Measurements from ENCODE around the gene RELCH.

RELCH gene

DNA sequence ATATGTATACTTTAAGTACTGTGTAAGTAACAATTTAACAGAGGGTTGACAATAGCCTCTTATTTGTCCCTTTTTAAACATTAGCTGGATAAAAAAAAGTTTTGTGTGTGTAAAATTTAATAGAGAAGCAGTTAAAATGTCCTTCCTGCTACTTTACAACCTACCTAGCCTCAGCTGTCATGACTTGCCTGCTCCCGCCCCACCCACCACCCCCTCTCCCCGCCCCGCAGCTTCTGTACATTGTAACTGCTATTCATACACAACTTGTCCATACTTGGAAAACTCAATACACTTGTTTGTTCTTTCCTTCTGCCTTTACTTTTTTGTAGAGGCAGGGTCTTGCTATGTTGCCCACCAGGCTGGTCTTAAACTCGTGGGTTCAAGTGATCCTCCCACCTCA, 19.5 kb downstream of the RELCH start:
- no peak overlapping the region for H3K9ac ChIP-seq (ENCODE audit: low read length in 5 of 5)
- H3K36me3 ChIP-seq (ENCODE audit: control insufficient read depth in 5 of 5, insufficient read depth in 5 of 5, low read length in 5 of 5), result no peaks in the 10 kb centered on the region

GRCh38 chr18:62209046-62209445, 22.0 kb downstream of the RELCH start:
- no peaks in the 10 kb centered on the region for H3K4me1 ChIP-seq (ENCODE audit: control insufficient read depth in 5 of 5, insufficient read depth in 5 of 5, low read length in 5 of 5)
- H3K9ac ChIP-seq (ENCODE audit: low read length in 5 of 5), result no peak overlapping the region
- no peak overlapping the region for H3K27ac ChIP-seq (ENCODE audit: low read depth, low read length)
- H3K36me3 ChIP-seq (ENCODE audit: control insufficient read depth in 5 of 5, insufficient read depth in 5 of 5, low read length in 5 of 5), result peaks cover 5 to 10% (median 8%) of the 10 kb centered on the region in 5 donors
- no peaks in the 10 kb centered on the region for H3K27me3 ChIP-seq (ENCODE audit: control insufficient read depth in 5 of 5, insufficient read depth in 4 of 5, low read length in 5 of 5)
- H3K4me3 ChIP-seq (ENCODE audit: low read depth in 1 of 5, low read length in 5 of 5), result no peak overlapping the region
- peaks cover 0 to 7% (median 0%) of the 10 kb centered on the region in 5 donors for H3K9me3 ChIP-seq (ENCODE audit: control insufficient read depth in 5 of 5, low read length in 5 of 5)

More for the DNA sequence above, 19.5 kb downstream of the RELCH start:
- no peak overlapping the region for H3K4me3 ChIP-seq (ENCODE audit: low read depth in 1 of 5, low read length in 5 of 5)
- peaks cover 0 to 7% (median 0%) of the 10 kb centered on the region in 5 donors for H3K9me3 ChIP-seq (ENCODE audit: control insufficient read depth in 5 of 5, low read length in 5 of 5)
- H3K27me3 ChIP-seq (ENCODE audit: control insufficient read depth in 5 of 5, insufficient read depth in 4 of 5, low read length in 5 of 5), result no peaks in the 10 kb centered on the region
- no peak overlapping the region for H3K27ac ChIP-seq (ENCODE audit: low read depth, low read length)
- no peaks in the 10 kb centered on the region for H3K4me1 ChIP-seq (ENCODE audit: control insufficient read depth in 5 of 5, insufficient read depth in 5 of 5, low read length in 5 of 5)

DNA sequence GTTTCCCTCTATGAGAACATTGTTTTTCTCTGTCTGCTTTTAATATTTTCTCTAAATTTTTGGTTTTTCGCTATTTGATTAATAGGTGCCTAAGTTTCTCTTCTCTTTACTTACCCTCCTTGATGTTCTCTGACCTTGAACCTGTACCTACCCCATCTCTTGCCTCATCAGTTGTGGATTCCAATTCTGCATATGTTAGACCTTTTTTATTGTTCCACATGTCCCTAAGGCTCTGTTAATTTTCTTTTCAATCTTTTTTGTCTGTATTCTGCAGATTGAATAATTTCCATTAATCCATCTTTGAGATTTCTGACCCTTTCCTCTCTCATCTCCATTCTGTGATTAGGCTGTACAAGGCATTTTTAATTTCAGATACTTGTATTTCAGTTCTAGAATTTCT, 23.1 kb downstream of the RELCH start:
- H3K9me3 ChIP-seq (ENCODE audit: control insufficient read depth in 5 of 5, low read length in 5 of 5), result peaks cover 0 to 7% (median 0%) of the 10 kb centered on the region in 5 donors
- no peak overlapping the region for H3K9ac ChIP-seq (ENCODE audit: low read length in 5 of 5)
- H3K36me3 ChIP-seq (ENCODE audit: control insufficient read depth in 5 of 5, insufficient read depth in 5 of 5, low read length in 5 of 5), result peaks cover 7 to 20% (median 15%) of the 10 kb centered on the region in 5 donors
- H3K27me3 ChIP-seq (ENCODE audit: control insufficient read depth in 5 of 5, insufficient read depth in 4 of 5, low read length in 5 of 5), result no peaks in the 10 kb centered on the region
- no peaks in the 10 kb centered on the region for H3K4me1 ChIP-seq (ENCODE audit: control insufficient read depth in 5 of 5, insufficient read depth in 5 of 5, low read length in 5 of 5)
- no peak overlapping the region for H3K27ac ChIP-seq (ENCODE audit: low read depth, low read length)
- H3K4me3 ChIP-seq (ENCODE audit: low read depth in 1 of 5, low read length in 5 of 5), result no peak overlapping the region

DNA sequence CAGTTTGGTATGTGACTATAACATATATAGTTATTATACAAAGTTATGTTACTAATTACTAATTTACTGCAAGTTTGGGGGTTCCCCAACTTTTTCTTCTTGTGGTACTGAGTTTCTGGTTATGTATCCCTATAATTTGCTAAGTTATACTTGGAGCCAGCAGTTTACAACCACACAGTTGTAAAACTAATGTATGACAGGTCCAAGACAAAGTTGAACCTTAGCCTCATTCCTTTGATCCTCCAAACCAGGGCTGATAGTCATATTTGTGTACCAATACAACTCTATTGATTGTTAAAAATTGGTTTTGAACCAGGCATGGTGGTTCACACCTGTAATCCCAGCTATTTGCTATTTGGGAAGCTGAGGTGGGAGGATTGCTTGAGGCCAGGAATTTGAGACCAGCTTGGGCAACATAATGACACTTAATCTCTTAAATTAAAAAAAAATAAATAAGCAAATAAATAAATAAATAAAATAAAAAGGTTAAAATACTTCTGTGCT, 24.3 kb downstream of the RELCH start:
- Histone ChIP-seq H3K4me3 (ENCODE audit: low read depth in 1 of 5, low read length in 5 of 5) (no peak overlapping the region), H3K27ac (ENCODE audit: low read depth, low read length) (no peak overlapping the region), H3K4me1 (ENCODE audit: control insufficient read depth in 5 of 5, insufficient read depth in 5 of 5, low read length in 5 of 5) (no peaks in the 10 kb centered on the region), H3K9me3 (ENCODE audit: control insufficient read depth in 5 of 5, low read length in 5 of 5) (peaks cover 0 to 7% (median 0%) of the 10 kb centered on the region in 5 donors), H3K9ac (ENCODE audit: low read length in 5 of 5) (no peak overlapping the region), H3K27me3 (ENCODE audit: control insufficient read depth in 5 of 5, insufficient read depth in 4 of 5, low read length in 5 of 5) (no peaks in the 10 kb centered on the region), H3K36me3 (ENCODE audit: control insufficient read depth in 5 of 5, insufficient read depth in 5 of 5, low read length in 5 of 5) (peaks cover 10 to 21% (median 15%) of the 10 kb centered on the region in 5 donors)

DNA sequence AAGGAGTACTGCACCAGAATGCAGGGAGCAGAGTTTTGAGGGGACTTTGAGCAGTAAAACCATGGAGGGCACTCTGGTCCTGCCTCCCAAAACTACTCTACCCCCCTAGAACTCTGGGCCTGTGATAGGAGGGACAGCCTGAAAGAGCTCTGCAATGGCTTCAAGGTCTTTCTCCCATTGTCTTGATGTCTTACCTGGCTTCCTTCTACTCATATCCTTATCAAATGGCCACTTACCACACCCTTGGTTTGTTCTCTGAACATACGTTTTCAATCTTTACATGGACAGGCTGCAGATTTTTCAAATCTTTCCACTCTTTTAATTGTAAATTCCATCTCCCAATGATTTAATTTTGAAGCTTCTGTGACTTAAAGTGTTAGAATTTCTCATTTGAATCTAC, 27.7 kb downstream of the RELCH start:
- Histone ChIP-seq H3K36me3 (ENCODE audit: control insufficient read depth in 5 of 5, insufficient read depth in 5 of 5, low read length in 5 of 5) (peaks cover 11 to 25% (median 15%) of the 10 kb centered on the region in 5 donors), H3K27ac (ENCODE audit: low read depth, low read length) (no peak overlapping the region), H3K27me3 (ENCODE audit: control insufficient read depth in 5 of 5, insufficient read depth in 4 of 5, low read length in 5 of 5) (no peaks in the 10 kb centered on the region), H3K9me3 (ENCODE audit: control insufficient read depth in 5 of 5, low read length in 5 of 5) (peaks cover 0 to 7% (median 0%) of the 10 kb centered on the region in 5 donors), H3K4me3 (ENCODE audit: low read depth in 1 of 5, low read length in 5 of 5) (no peak overlapping the region), H3K4me1 (ENCODE audit: control insufficient read depth in 5 of 5, insufficient read depth in 5 of 5, low read length in 5 of 5) (no peaks in the 10 kb centered on the region), H3K9ac (ENCODE audit: low read length in 5 of 5) (no peak overlapping the region)

DNA sequence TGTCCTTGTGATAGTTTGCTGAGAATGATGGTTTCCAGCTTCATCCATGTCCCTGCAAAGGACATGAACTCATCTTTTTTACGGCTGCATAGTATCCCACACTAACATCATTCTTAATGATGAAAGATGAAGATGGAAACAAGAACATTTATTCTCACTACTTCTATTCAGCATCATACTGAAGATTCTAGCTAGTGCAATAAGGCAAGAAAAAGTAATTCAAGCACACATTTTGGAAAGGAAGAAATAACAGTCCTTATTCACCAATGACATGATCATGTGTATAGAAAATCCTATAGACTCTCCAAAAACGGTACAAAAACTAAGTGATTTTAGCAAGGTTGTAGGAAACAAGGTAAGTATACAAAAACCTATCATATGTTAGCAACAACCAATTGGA, 37.2 kb downstream of the RELCH start:
- peaks cover 18 to 26% (median 23%) of the 10 kb centered on the region in 5 donors for H3K36me3 ChIP-seq (ENCODE audit: control insufficient read depth in 5 of 5, insufficient read depth in 5 of 5, low read length in 5 of 5)

DNA sequence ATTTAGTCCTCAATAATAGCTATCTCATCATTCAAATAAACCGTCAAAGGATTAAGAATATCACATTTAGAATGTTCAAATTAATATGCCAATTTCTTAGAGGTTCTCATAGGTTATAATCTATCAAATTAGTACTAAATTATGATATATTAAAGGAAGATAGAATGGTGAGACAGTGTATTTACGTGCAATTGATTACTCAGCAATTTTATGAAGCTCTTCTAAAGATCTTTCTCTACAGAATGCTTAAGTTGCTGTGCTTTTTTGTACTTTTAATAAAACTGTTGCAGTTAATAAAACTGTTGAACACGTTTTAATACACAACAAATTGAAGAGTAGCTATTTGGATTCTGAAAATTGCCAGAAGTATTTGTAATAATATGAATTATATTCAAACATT, 39.0 kb downstream of the RELCH start:
- Histone ChIP-seq H3K27me3 (ENCODE audit: control insufficient read depth in 5 of 5, insufficient read depth in 4 of 5, low read length in 5 of 5) (no peaks in the 10 kb centered on the region), H3K36me3 (ENCODE audit: control insufficient read depth in 5 of 5, insufficient read depth in 5 of 5, low read length in 5 of 5) (peaks cover 21 to 39% (median 35%) of the 10 kb centered on the region in 5 donors), H3K9me3 (ENCODE audit: control insufficient read depth in 5 of 5, low read length in 5 of 5) (peaks cover 0 to 9% (median 7%) of the 10 kb centered on the region in 5 donors), H3K9ac (ENCODE audit: low read length in 5 of 5) (no peak overlapping the region), H3K4me3 (ENCODE audit: low read depth in 1 of 5, low read length in 5 of 5) (no peak overlapping the region), H3K4me1 (ENCODE audit: control insufficient read depth in 5 of 5, insufficient read depth in 5 of 5, low read length in 5 of 5) (no peaks in the 10 kb centered on the region), H3K27ac (ENCODE audit: low read depth, low read length) (no peak overlapping the region)

More for the DNA sequence above, 37.2 kb downstream of the RELCH start:
- Histone ChIP-seq H3K9ac (ENCODE audit: low read length in 5 of 5) (no peak overlapping the region), H3K4me1 (ENCODE audit: control insufficient read depth in 5 of 5, insufficient read depth in 5 of 5, low read length in 5 of 5) (no peaks in the 10 kb centered on the region), H3K27me3 (ENCODE audit: control insufficient read depth in 5 of 5, insufficient read depth in 4 of 5, low read length in 5 of 5) (no peaks in the 10 kb centered on the region), H3K4me3 (ENCODE audit: low read depth in 1 of 5, low read length in 5 of 5) (no peak overlapping the region), H3K9me3 (ENCODE audit: control insufficient read depth in 5 of 5, low read length in 5 of 5) (peaks cover 0 to 9% (median 7%) of the 10 kb centered on the region in 5 donors), H3K27ac (ENCODE audit: low read depth, low read length) (no peak overlapping the region)

- no peak overlapping the region for H3K9ac ChIP-seq (ENCODE audit: low read length in 5 of 5)
- H3K27me3 ChIP-seq (ENCODE audit: control insufficient read depth in 5 of 5, insufficient read depth in 4 of 5, low read length in 5 of 5), result no peaks in the 10 kb centered on the region
- H3K9me3 ChIP-seq (ENCODE audit: control insufficient read depth in 5 of 5, low read length in 5 of 5), result no peaks in the 10 kb centered on the region
- peaks cover 14 to 34% (median 23%) of the 10 kb centered on the region in 5 donors for H3K36me3 ChIP-seq (ENCODE audit: control insufficient read depth in 5 of 5, insufficient read depth in 5 of 5, low read length in 5 of 5)
- H3K4me3 ChIP-seq (ENCODE audit: low read depth in 1 of 5, low read length in 5 of 5), result no peak overlapping the region
- H3K27ac ChIP-seq (ENCODE audit: low read depth, low read length), result no peak overlapping the region
- H3K4me1 ChIP-seq (ENCODE audit: control insufficient read depth in 5 of 5, insufficient read depth in 5 of 5, low read length in 5 of 5), result no peaks in the 10 kb centered on the region
These were observed 49.2 kb downstream of the RELCH start for GRCh38 chr18:62236252-62236651.

DNA sequence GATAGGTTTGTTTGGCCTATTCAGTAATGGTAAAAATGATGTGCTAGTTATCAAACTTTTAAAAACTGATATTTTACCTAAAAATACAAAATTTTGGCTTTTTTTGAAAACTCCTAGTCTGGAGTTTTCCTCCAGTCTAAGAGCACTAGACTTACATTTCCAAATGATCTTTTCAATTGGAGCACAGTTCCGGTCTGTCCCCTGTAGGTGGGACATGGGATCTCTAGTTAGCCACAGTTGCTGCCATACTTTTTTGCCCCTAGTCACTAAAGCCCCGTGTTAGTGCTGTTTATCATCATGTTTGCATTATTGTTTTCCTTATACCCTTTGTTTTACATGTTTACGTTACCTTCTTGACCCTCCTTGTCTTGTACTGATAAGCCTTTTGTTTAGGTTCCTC, 52.4 kb downstream of the RELCH start:
- H3K9ac ChIP-seq (ENCODE audit: low read length in 5 of 5), result no peak overlapping the region
- H3K27ac ChIP-seq (ENCODE audit: low read depth, low read length), result no peak overlapping the region
- H3K36me3 ChIP-seq (ENCODE audit: control insufficient read depth in 5 of 5, insufficient read depth in 5 of 5, low read length in 5 of 5), result peaks cover 3 to 21% (median 11%) of the 10 kb centered on the region in 5 donors

GRCh38 chr18:62242955-62243354, 55.9 kb downstream of the RELCH start:
- peaks cover 11 to 27% (median 18%) of the 10 kb centered on the region in 5 donors for H3K36me3 ChIP-seq (ENCODE audit: control insufficient read depth in 5 of 5, insufficient read depth in 5 of 5, low read length in 5 of 5)
- H3K27me3 ChIP-seq (ENCODE audit: control insufficient read depth in 5 of 5, insufficient read depth in 4 of 5, low read length in 5 of 5), result no peaks in the 10 kb centered on the region
- H3K27ac ChIP-seq (ENCODE audit: low read depth, low read length), result no peak overlapping the region
- no peak overlapping the region for H3K4me3 ChIP-seq (ENCODE audit: low read depth in 1 of 5, low read length in 5 of 5)
- no peaks in the 10 kb centered on the region for H3K4me1 ChIP-seq (ENCODE audit: control insufficient read depth in 5 of 5, insufficient read depth in 5 of 5, low read length in 5 of 5)
- no peak overlapping the region for H3K9ac ChIP-seq (ENCODE audit: low read length in 5 of 5)
- no peaks in the 10 kb centered on the region for H3K9me3 ChIP-seq (ENCODE audit: control insufficient read depth in 5 of 5, low read length in 5 of 5)

More for the DNA sequence above, 52.4 kb downstream of the RELCH start:
- no peak overlapping the region for H3K4me3 ChIP-seq (ENCODE audit: low read depth in 1 of 5, low read length in 5 of 5)
- H3K4me1 ChIP-seq (ENCODE audit: control insufficient read depth in 5 of 5, insufficient read depth in 5 of 5, low read length in 5 of 5), result no peaks in the 10 kb centered on the region
- no peaks in the 10 kb centered on the region for H3K27me3 ChIP-seq (ENCODE audit: control insufficient read depth in 5 of 5, insufficient read depth in 4 of 5, low read length in 5 of 5)
- H3K9me3 ChIP-seq (ENCODE audit: control insufficient read depth in 5 of 5, low read length in 5 of 5), result no peaks in the 10 kb centered on the region
